Coronary artery (tissue), 2 donors: ENCODE measurements around the gene KY.
A peak's percentile ranks its signal among the peaks of the same experiment; 100 is the strongest.

ENCODE experiments used
- DNase-seq: peaks from one replicate; pipeline ENCODE4 v3.0.0-alpha.2; 2017; ENCODE audit warnings: low spot score
- H3K27ac ChIP-seq, 2 donors: fragments of 200-600 bp; sonication (generic); one replicate each; pipeline ENCODE4 v1.5.1; 2016 to 2019
- H3K4me3 ChIP-seq: fragments of 200-600 bp; sonication (generic); 2 replicates; pipeline ENCODE4 v1.5.1; 2016; ENCODE audit warnings: mild to moderate bottlenecking, moderate library complexity
- TF ChIP-seq, protein P1 (sequence below): fragments of 200-600 bp; sonication (generic); IDR thresholded peaks from one replicate; pipeline ENCODE4 v1.5.1; 2019; ENCODE audit warnings: antibody characterized with exemption

KY gene

GRCh38 chr3:134672571-134672970, 21.7 kb upstream of the KY start:
- TF ChIP-seq, protein P1, sequence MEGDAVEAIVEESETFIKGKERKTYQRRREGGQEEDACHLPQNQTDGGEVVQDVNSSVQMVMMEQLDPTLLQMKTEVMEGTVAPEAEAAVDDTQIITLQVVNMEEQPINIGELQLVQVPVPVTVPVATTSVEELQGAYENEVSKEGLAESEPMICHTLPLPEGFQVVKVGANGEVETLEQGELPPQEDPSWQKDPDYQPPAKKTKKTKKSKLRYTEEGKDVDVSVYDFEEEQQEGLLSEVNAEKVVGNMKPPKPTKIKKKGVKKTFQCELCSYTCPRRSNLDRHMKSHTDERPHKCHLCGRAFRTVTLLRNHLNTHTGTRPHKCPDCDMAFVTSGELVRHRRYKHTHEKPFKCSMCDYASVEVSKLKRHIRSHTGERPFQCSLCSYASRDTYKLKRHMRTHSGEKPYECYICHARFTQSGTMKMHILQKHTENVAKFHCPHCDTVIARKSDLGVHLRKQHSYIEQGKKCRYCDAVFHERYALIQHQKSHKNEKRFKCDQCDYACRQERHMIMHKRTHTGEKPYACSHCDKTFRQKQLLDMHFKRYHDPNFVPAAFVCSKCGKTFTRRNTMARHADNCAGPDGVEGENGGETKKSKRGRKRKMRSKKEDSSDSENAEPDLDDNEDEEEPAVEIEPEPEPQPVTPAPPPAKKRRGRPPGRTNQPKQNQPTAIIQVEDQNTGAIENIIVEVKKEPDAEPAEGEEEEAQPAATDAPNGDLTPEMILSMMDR = no peak
- no peak overlapping the region for H3K27ac ChIP-seq
- DNase-seq = peak; percentile 12
- H3K4me3 ChIP-seq = no peak overlapping the region

GRCh38 chr3:134667956-134668355, 17.1 kb upstream of the KY start:
- no peak overlapping the region for H3K27ac ChIP-seq
- peak; percentile 57 for DNase-seq
- TF ChIP-seq, protein P1 = no peak
- no peak overlapping the region for H3K4me3 ChIP-seq

- peak; percentile 24 for DNase-seq
- Histone ChIP-seq H3K4me3 (no peak overlapping the region), H3K27ac (no peak overlapping the region)
- TF ChIP-seq, protein P1 = no peak
Observed at GRCh38 chr3:134667406-134667805, 16.6 kb upstream of the KY start.

GRCh38 chr3:134666885-134667284, 16.1 kb upstream of the KY start:
- H3K4me3 ChIP-seq = no peak overlapping the region
- peak; percentile 35 for DNase-seq
- H3K27ac ChIP-seq = no peak overlapping the region
- TF ChIP-seq, protein P1 = no peak

GRCh38 chr3:134666466-134666865, 15.6 kb upstream of the KY start:
- TF ChIP-seq, protein P1 = no peak
- Histone ChIP-seq H3K4me3 (no peak overlapping the region), H3K27ac (no peak overlapping the region)
- peak; percentile 62 for DNase-seq

- Histone ChIP-seq H3K27ac (no peak overlapping the region), H3K4me3 (no peak overlapping the region)
- TF ChIP-seq, protein P1 = no peak
- DNase-seq = peak; percentile 21
Observed at GRCh38 chr3:134666052-134666451, 15.2 kb upstream of the KY start.

DNA sequence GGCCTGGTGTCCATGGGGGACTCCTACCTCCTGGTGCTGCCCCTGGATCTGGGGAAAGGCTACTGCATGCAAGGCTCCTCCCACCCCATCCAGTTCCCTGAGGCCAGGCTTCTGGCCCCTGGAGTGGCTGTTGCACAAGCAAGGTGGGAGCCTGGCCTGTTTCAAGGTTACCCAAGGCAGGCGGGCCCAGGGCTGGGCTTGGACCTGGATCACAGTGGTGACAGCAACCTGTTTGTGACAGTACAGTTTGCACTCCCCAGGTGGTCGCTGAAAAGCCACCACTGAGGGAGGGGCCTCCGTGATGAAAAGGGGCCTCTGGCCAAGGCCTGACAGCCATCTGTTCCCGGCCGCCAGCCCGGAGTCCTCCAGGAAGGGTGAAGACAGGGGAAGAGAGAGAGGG, 14.4 kb upstream of the KY start:
- TF ChIP-seq, protein P1 = no peak
- no peak overlapping the region for H3K27ac ChIP-seq
- DNase-seq = peak; percentile 62
- no peak overlapping the region for H3K4me3 ChIP-seq
